OCI-LY3 (cell line): ENCODE data around the gene PSKH1.
"Not testable (repeated sequence)": the region's sequence is repeated elsewhere in the genome, so short reads cannot be mapped to it uniquely, and the experiment has no call there.

Experiments used
- H2AFZ ChIP-seq: fragments of 200-600, 300-600 bp; shearing (Covaris generic); 2 replicates; pipeline ENCODE4 v1.6.0; 2014; ENCODE audit warnings: antibody characterized with exemption, low read depth, low read length
- H3K27ac ChIP-seq: fragments of 200-600, 300-600 bp; sonication (generic); 2 replicates; pipeline ENCODE4 v1.5.1; 2014; ENCODE audit warnings: mild to moderate bottlenecking, low read length, moderate library complexity, mixed read lengths
- H3K27me3 ChIP-seq: fragments of 200-600, 300-600 bp; sonication (generic); 2 replicates; pipeline ENCODE4 v1.6.1; 2014; ENCODE audit warnings: low read depth, low read length, mixed read lengths
- H3K36me3 ChIP-seq: fragments of 200-600, 300-600 bp; sonication (generic); replicated peaks from 2 replicates; pipeline ENCODE3; 2014; ENCODE audit warnings: low read depth, low read length, mixed read lengths
- H3K4me1 ChIP-seq: fragments of 300-600, 200-600 bp; sonication (generic); 2 replicates; pipeline ENCODE4 v1.6.1; 2014; ENCODE audit warnings: low read length, mixed read lengths
- H3K4me2 ChIP-seq: fragments of 200-600, 300-600 bp; sonication (generic); 2 replicates; pipeline ENCODE4 v1.6.1; 2014; ENCODE audit warnings: low read length, mixed read lengths
- H3K4me3 ChIP-seq: fragments of 300-600, 200-600 bp; sonication (generic); 2 replicates; pipeline ENCODE4 v1.5.1; 2014; ENCODE audit warnings: antibody characterized with exemption, mild to moderate bottlenecking, low read length, moderate library complexity
- H3K79me2 ChIP-seq: fragments of 300-600, 200-600 bp; shearing (Covaris generic); 2 replicates; pipeline ENCODE4 v1.6.1; 2014; ENCODE audit warnings: mild to moderate bottlenecking, low read length, mixed read lengths
- H3K9ac ChIP-seq: fragments of 300-600, 200-600 bp; shearing (Covaris generic); 2 replicates; pipeline ENCODE4 v1.6.0; 2014; ENCODE audit warnings: mild to moderate bottlenecking, low read length, moderate library complexity
- H3K9me3 ChIP-seq: fragments of 200-600, 300-600 bp; shearing (Covaris generic); 2 replicates; pipeline ENCODE4 v1.6.1; 2014; ENCODE audit warnings: low read length, mixed read lengths; ENCODE audit not compliant: insufficient read depth
- H4K20me1 ChIP-seq: fragments of 200-600, 300-600 bp; sonication (generic); 2 replicates; pipeline ENCODE4 v1.6.1; 2016; ENCODE audit warnings: low read length, mixed read lengths; ENCODE audit not compliant: insufficient read depth
- EZH2phosphoT487 ChIP-seq: fragments of 200-600 bp; shearing (Covaris generic); IDR thresholded peaks from 2 replicates; pipeline ENCODE4 v1.6.1; 2018; ENCODE audit warnings: antibody characterized with exemption, mixed run types, low read depth
- TF ChIP-seq, protein P1 (sequence below): fragments of 200-600, 300-600 bp; sonication (generic); IDR thresholded peaks from 2 replicates; pipeline ENCODE4 v1.5.1; 2014; ENCODE audit warnings: antibody characterized with exemption, low read length, low read depth

The PSKH1 gene

DNA sequence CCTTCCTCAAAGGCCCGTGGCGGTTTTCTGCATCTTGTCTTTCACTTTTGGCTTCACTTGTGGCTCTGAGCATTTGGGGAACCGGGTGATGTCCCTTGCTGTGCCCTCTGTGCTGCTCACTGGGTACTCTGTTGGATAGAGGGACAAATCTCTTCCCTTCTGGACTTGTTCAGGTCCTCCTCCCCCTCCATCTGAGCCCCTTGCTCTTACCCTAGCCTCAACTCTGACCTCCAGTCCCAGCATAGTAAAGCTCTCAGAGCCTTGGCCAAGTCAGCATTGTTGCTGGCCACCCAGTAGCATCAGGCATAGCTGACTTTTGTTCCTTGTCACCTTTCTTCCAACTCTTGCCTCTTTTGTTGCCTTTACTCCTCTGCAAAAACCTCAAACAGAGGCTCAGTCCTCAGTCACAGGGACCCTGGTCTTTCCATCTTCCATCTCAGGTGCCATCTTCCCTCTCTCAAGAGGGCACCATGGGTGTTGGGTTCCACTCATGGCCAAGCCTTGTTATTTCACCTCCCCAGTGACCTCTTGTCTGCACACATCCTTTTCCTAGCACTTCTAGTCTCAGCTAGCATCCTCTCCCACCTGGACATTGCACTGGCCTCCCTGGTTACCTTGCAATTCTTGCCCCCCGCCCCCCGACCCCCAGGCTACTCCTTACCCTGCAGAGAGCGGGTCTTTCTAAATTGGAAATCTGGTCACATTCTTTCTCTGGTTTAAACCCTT is 44.0 kb downstream of the PSKH1 start:
- Histone ChIP-seq H3K4me3 (peak overlapping the region; percentile 93), H3K4me1 (peaks cover 16% of the 10 kb centered on the region), H3K9ac (peak overlapping the region; percentile 98), H3K9me3 (no peaks in the 10 kb centered on the region), H3K4me2 (peak overlapping the region; percentile 100), H2AFZ (no peak overlapping the region), H4K20me1 (peaks cover 12% of the 10 kb centered on the region), H3K79me2 (peaks cover 42% of the 10 kb centered on the region), H3K36me3 (peaks cover 55% of the 10 kb centered on the region), H3K27ac (peak overlapping the region; percentile 98), H3K27me3 (no peaks in the 10 kb centered on the region)
- TF ChIP-seq, protein P1, sequence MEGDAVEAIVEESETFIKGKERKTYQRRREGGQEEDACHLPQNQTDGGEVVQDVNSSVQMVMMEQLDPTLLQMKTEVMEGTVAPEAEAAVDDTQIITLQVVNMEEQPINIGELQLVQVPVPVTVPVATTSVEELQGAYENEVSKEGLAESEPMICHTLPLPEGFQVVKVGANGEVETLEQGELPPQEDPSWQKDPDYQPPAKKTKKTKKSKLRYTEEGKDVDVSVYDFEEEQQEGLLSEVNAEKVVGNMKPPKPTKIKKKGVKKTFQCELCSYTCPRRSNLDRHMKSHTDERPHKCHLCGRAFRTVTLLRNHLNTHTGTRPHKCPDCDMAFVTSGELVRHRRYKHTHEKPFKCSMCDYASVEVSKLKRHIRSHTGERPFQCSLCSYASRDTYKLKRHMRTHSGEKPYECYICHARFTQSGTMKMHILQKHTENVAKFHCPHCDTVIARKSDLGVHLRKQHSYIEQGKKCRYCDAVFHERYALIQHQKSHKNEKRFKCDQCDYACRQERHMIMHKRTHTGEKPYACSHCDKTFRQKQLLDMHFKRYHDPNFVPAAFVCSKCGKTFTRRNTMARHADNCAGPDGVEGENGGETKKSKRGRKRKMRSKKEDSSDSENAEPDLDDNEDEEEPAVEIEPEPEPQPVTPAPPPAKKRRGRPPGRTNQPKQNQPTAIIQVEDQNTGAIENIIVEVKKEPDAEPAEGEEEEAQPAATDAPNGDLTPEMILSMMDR = no peak
- TF ChIP-seq EZH2phosphoT487 = no peak

DNA sequence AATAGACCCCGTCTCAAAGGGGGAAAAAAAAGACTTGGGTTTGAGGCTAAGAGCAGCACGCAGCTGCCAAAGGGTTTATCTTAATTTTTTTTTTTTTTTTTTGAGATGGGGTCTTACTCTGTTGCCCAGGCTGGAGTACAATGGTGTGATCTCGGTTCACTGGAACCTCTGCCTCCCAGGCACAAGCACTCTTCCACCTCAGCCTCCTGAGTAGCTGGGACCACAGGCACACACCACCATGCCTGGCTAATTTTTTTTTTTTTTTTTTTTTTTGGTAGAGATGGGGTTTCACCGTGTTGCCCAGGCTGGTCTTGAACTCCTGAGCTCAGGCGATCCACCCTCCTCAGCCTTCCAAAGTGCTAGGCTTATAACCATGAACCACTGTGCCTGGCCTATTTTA is 44.7 kb downstream of the PSKH1 start:
- H2AFZ ChIP-seq, H3K27me3 ChIP-seq, H3K9ac ChIP-seq, H3K9me3 ChIP-seq: not testable (repeated sequence)
- Histone ChIP-seq H4K20me1 (peaks cover 18% of the 10 kb centered on the region), H3K4me1 (peaks cover 16% of the 10 kb centered on the region), H3K4me2 (peak overlapping the region; percentile 100), H3K79me2 (peaks cover 42% of the 10 kb centered on the region), H3K4me3 (peak overlapping the region; percentile 93; the same call in 1 of the 2 replicates), H3K27ac (peak overlapping the region; percentile 98; the same call in 1 of the 2 replicates), H3K36me3 (peaks cover 51% of the 10 kb centered on the region)

DNA sequence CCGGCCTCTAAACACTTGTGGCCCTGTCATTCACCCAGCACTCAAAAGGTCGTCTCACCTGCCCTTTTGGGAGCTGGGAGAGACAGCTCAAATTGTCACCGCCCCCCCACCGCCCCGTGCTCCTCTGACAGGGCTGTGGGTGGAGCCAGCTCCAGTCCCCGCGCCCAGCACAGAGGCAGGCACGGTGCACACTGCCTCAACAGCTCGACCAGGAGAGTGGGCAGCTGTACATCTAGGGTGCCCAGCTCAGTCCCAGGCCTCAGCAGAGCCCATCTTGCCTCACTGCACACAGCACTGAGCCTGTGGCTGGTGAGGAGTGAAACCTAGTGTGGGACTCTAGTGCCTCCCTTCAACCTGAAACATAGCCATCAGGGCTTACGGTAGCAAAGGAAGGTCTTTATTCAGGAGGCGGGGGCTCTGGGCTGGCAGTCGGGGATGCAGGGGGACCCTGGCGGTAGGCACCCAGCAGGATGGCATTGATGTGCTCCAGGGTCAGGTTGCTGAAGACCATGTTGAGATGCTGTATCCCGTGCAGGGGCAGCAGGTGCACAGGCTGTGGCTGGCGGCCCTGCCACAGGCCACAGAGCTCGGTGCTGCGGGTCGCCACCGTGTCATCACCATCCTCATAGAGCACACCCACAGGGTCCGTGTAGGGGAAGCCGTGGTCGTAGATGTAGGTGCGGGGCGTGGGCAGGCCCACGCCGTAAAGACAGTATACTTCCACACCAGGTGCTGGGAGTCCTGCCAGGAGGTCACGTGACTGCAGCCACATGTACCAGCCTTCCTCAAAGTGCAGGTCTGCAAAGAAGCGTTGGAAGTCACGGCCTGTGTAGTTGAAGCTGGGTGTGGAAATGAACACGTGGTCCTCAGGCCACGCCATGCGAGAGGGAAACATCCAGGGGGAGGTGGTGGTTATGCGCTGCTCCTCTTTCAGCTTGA is 46.7 kb downstream of the PSKH1 start:
- no peak overlapping the region for H3K4me2 ChIP-seq
- H3K27ac ChIP-seq = no peak overlapping the region
- H3K9me3 ChIP-seq = no peaks in the 10 kb centered on the region
- TF ChIP-seq, protein P1 = no peak
- TF ChIP-seq EZH2phosphoT487 = no peak
- no peak overlapping the region for H3K9ac ChIP-seq
- H3K36me3 ChIP-seq = peaks cover 39% of the 10 kb centered on the region
- H3K79me2 ChIP-seq = peaks cover 37% of the 10 kb centered on the region
- peaks cover 15% of the 10 kb centered on the region for H3K4me1 ChIP-seq
- H3K4me3 ChIP-seq = no peak overlapping the region
- H2AFZ ChIP-seq = no peak overlapping the region
- H3K27me3 ChIP-seq = no peaks in the 10 kb centered on the region
- peaks cover 25% of the 10 kb centered on the region for H4K20me1 ChIP-seq

DNA sequence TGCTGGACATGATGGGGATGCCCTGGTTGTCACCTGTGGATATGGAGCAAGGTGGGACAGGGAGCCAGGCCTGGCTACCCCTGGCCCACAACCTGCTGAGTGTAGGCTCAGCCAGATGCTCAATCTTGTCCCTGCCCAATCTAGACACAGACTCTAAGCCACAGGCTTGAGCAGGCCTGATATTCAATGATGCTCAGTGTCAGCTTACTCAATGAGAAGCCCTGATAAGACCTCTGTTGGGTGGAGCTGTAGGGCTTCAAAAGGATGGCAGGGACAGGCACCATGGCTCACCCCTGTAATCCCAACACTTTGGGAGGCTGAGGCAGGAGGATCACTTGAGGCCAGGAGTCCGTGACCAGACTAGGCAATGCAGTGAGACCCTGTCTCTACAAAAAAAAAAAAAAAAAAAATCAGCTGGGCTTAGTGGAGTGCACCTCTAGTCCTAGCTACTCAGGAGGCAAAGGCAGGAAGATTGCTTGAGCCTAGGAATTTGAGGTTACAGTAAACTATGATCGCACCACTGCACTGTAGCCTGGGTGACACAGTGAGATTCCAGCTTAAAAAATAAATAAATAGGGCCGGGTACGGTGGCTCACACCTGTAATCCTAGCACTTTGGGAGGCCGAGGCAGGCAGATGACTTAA is 47.5 kb downstream of the PSKH1 start:
- no peak overlapping the region for H3K4me3 ChIP-seq
- no peak for TF ChIP-seq EZH2phosphoT487
- TF ChIP-seq, protein P1 = no peak
- H3K27me3 ChIP-seq = no peaks in the 10 kb centered on the region
- peaks cover 8% of the 10 kb centered on the region for H3K4me1 ChIP-seq
- no peak overlapping the region for H3K4me2 ChIP-seq
- H3K27ac ChIP-seq = no peak overlapping the region
- peaks cover 32% of the 10 kb centered on the region for H3K36me3 ChIP-seq
- peaks cover 29% of the 10 kb centered on the region for H3K79me2 ChIP-seq
- peaks cover 18% of the 10 kb centered on the region; the same call in 1 of the 2 replicates for H4K20me1 ChIP-seq
- no peak overlapping the region for H2AFZ ChIP-seq
- no peak overlapping the region for H3K9ac ChIP-seq
- no peaks in the 10 kb centered on the region for H3K9me3 ChIP-seq
